WTC11 (cell line): ENCODE results near the gene SVBP. TPM values are rescaled to one million over a fixed set of nuclear protein-coding genes. Genes with fewer than 3 reads are reported as not detected.

Source experiments
- ATAC-seq: fragments of 200-7000 bp; cut with Tn5 transposase; 2 replicates; pipeline ENCODE4 v1.10.0; 2021; ENCODE audit warnings: mild to moderate bottlenecking, moderate library complexity
- CTCF ChIA-PET: fragments of 300-600 bp; sonication (Branson Sonifier 250); formaldehyde crosslinking; loops from one replicate; lab custom pipeline; 2021; ENCODE audit warnings: antibody characterized with exemption; lab: Charles Lee
- POLR2A ChIA-PET: fragments of 350-600 bp; sonication (Branson Sonifier 250); formaldehyde crosslinking; loops from one replicate; lab custom pipeline; 2021; ENCODE audit warnings: antibody characterized with exemption; lab: Charles Lee
- DNase-seq: peaks from one replicate; pipeline ENCODE4 v3.0.0; 2021; ENCODE audit warnings: low spot score
- H3K27ac Mint-ChIP-seq: 2 replicates; pipeline ENCODE4 v1.8.0; 2021; ENCODE audit warnings: mixed read lengths
- H3K27me3 Mint-ChIP-seq: 2 replicates; pipeline ENCODE4 v1.8.0; 2021; ENCODE audit warnings: low read depth, mild to moderate bottlenecking, moderate library complexity, mixed read lengths
- H3K36me3 Mint-ChIP-seq: 2 replicates; pipeline ENCODE4 v1.8.0; 2021; ENCODE audit warnings: mixed read lengths
- H3K4me1 Mint-ChIP-seq: 2 replicates; pipeline ENCODE4 v1.8.0; 2022; ENCODE audit warnings: mixed read lengths
- H3K4me3 Mint-ChIP-seq: 2 replicates; pipeline ENCODE4 v1.8.0; 2021; ENCODE audit warnings: mild to moderate bottlenecking, moderate library complexity, mixed read lengths
- H3K9me3 Mint-ChIP-seq: 2 replicates; pipeline ENCODE4 v1.8.0; 2021; ENCODE audit warnings: mixed read lengths
- E2F1 ChIP-seq: sonication (generic); formaldehyde crosslinking; IDR thresholded peaks from 2 replicates; pipeline ENCODE4 v1.8.0; 2022; ENCODE audit warnings: mild to moderate bottlenecking, missing genetic modification reagents
- ELF4 ChIP-seq: sonication (generic); formaldehyde crosslinking; IDR thresholded peaks from 2 replicates; pipeline ENCODE4 v1.8.1; 2022; ENCODE audit warnings: low read depth, mild to moderate bottlenecking, moderate library complexity, missing genetic modification reagents
- ETV6 ChIP-seq: sonication (generic); formaldehyde crosslinking; IDR thresholded peaks from 2 replicates; pipeline ENCODE4 v1.8.1; 2022; ENCODE audit warnings: mild to moderate bottlenecking, missing genetic modification reagents
- FOXJ3 ChIP-seq: sonication (generic); formaldehyde crosslinking; IDR thresholded peaks from 2 replicates; pipeline ENCODE4 v1.9.0; 2021; ENCODE audit warnings: missing genetic modification reagents, mild to moderate bottlenecking, borderline replicate concordance
- FOXP1 ChIP-seq: sonication (generic); formaldehyde crosslinking; IDR thresholded peaks from 2 replicates; pipeline ENCODE4 v1.8.0; 2022; ENCODE audit warnings: missing genetic modification reagents, mild to moderate bottlenecking, moderate library complexity, borderline replicate concordance
- JAZF1 ChIP-seq: fragments of 250-450 bp; sonication (Bioruptor Pico); IDR thresholded peaks from 2 replicates; pipeline ENCODE4 v1.9.0; 2021; ENCODE audit warnings: moderate library complexity, mild to moderate bottlenecking, inconsistent platforms
- NFYB ChIP-seq: sonication (generic); formaldehyde crosslinking; conservative IDR thresholded peaks from 2 replicates; pipeline ENCODE4 v1.8.0; 2022; ENCODE audit warnings: low read depth, missing genetic modification reagents
- RORB ChIP-seq: fragments of 250-450 bp; sonication (Bioruptor Pico); IDR thresholded peaks from 2 replicates; pipeline ENCODE4 v1.9.0; 2021; ENCODE audit warnings: mild to moderate bottlenecking
- SOX15 ChIP-seq: fragments of 250-450 bp; sonication (Bioruptor Pico); IDR thresholded peaks from 2 replicates; pipeline ENCODE4 v1.9.0; 2021; ENCODE audit warnings: mild to moderate bottlenecking
- ZBTB21 ChIP-seq: sonication (generic); formaldehyde crosslinking; IDR thresholded peaks from 2 replicates; pipeline ENCODE4 v1.8.1; 2023; ENCODE audit warnings: mild to moderate bottlenecking, missing genetic modification reagents, borderline replicate concordance
- ZNF281 ChIP-seq: sonication (generic); formaldehyde crosslinking; IDR thresholded peaks from 2 replicates; pipeline ENCODE4 v1.8.0; 2023; ENCODE audit warnings: mild to moderate bottlenecking, missing genetic modification reagents
- ZNF396 ChIP-seq: fragments of 250-450 bp; sonication (Bioruptor Pico); IDR thresholded peaks from 2 replicates; pipeline ENCODE4 v1.8.0; 2021; ENCODE audit warnings: mild to moderate bottlenecking, moderate library complexity, borderline replicate concordance
- ZNF512 ChIP-seq: sonication (generic); formaldehyde crosslinking; IDR thresholded peaks from 2 replicates; pipeline ENCODE4 v1.8.1; 2022; ENCODE audit warnings: missing genetic modification reagents, borderline replicate concordance
- total RNA-seq: library from RNA; stranded (reverse); gene quantifications from 3 replicates; pipeline ENCODE4 v1.2.3, GENCODE V29; 2021
- TF ChIP-seq, protein P1 (sequence below): sonication (generic); formaldehyde crosslinking; IDR thresholded peaks from 2 replicates; pipeline ENCODE4 v1.8.0; 2022; ENCODE audit warnings: mild to moderate bottlenecking, missing genetic modification reagents
- TF ChIP-seq, protein P2 (sequence below): fragments of 250-450 bp; sonication (Bioruptor Pico); conservative IDR thresholded peaks from 2 replicates; pipeline ENCODE4 v1.9.0; 2021; ENCODE audit warnings: mild to moderate bottlenecking

SVBP gene
- total RNA-seq, 1 experiment from 2014 or later, result 28.7 TPM

DNA sequence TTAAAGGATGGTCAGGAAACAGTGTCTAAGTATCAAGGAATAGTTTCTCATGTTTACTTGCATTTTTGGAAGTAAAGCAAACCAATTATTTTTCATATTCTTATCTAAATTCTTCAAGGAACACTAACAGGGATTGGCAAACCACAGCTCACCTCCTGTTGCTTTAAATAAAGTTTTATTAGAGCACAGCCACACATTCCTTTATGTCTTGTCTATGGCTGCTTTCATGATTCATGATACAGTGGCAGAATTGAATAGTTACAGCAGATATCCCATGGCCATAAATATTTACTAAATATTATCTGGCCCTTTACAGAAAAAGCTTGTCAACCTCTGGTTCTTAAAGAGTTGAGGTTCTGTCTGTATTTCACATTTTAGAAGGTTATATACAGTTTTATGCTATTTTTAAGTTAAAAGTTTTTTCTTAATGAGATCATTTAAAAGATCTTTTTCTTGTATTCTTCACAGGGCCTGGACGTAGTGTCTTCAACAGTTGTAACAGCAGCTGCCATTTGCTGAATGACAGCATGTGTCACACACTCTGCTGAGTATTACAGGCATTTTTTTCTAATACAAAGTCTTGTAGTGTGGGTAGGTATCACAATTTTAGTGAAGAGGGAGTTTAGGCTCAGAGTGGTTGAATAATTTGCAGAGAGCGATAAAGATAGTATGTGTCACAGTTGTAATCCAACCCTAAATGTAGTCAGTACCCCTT lies 31.8 kb upstream of the SVBP start (continued):
- TF ChIP-seq, protein P1, sequence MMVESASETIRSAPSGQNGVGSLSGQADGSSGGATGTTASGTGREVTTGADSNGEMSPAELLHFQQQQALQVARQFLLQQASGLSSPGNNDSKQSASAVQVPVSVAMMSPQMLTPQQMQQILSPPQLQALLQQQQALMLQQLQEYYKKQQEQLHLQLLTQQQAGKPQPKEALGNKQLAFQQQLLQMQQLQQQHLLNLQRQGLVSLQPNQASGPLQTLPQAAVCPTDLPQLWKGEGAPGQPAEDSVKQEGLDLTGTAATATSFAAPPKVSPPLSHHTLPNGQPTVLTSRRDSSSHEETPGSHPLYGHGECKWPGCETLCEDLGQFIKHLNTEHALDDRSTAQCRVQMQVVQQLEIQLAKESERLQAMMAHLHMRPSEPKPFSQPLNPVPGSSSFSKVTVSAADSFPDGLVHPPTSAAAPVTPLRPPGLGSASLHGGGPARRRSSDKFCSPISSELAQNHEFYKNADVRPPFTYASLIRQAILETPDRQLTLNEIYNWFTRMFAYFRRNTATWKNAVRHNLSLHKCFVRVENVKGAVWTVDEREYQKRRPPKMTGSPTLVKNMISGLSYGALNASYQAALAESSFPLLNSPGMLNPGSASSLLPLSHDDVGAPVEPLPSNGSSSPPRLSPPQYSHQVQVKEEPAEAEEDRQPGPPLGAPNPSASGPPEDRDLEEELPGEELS (CRISPR knock-in tag), result no peak
- TF ChIP-seq ELF4 (CRISPR knock-in tag), result no peak
- TF ChIP-seq ZNF512 (CRISPR knock-in tag), result no peak
- no peak for TF ChIP-seq ZNF396 (CRISPR knock-in tag)
- no peak for TF ChIP-seq ETV6 (CRISPR knock-in tag)
- TF ChIP-seq JAZF1, result no peak

GRCh38 chr1:42847721-42848460 lies 30.7 kb upstream of the SVBP start:
- no peak for DNase-seq
- TF ChIP-seq RORB (CRISPR knock-in tag) (no peak), FOXP1 (CRISPR knock-in tag) (no peak), ETV6 (CRISPR knock-in tag) (no peak), FOXJ3 (CRISPR knock-in tag) (no peak), SOX15 (no peak), NFYB (CRISPR knock-in tag) (no peak), E2F1 (CRISPR knock-in tag) (no peak), ZNF281 (no peak), ZBTB21 (CRISPR knock-in tag) (no peak)
- TF ChIP-seq, protein P2, sequence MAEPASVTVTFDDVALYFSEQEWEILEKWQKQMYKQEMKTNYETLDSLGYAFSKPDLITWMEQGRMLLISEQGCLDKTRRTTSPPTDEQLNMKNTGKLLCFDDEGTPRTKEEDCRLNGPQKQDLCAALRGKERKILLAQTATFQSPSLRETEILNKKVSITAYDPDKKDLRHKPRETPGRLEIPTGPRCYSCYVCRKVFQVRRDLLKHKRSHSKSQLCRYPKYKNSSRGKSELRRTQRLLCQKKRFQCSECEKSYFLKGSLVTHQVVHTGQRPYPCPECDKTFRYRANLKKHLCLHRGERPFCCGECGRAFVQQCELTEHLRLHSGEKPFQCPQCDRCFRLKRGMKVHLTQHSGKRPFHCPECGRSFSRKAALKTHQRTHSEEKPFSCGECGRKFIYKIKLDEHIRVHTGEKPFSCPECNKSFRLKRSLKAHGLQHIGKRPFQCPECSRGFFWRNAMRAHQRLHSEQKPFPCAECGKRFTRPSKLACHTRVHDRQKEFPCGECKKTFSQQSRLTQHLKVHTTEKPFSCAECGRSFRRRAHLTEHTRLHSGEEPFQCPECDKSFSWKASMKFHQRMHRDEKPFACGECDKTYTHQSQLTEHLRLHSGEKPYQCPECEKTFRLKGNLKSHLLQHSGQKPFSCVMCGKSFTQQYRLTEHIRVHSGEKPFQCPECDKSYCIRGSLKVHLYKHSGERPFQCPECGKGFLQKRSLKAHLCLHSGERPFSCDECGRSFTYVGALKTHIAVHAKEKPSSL (CRISPR knock-in tag), result no peak
- TF ChIP-seq, all 79 proteins: peak for 0
- Mint-ChIP-seq H3K9me3 (no peaks in the 10 kb centered on the region; the same call in 1 of the 2 replicates), H3K27ac (peak overlapping the region; percentile 43), H3K27me3 (no peaks in the 10 kb centered on the region; the same call in 1 of the 2 replicates), H3K36me3 (peaks cover 35% of the 10 kb centered on the region), H3K4me3 (peak overlapping the region; percentile 95), H3K4me1 (peaks cover 24% of the 10 kb centered on the region)
- ATAC-seq, result no peak
- POLR2A ChIA-PET, result no interaction called here
- CTCF ChIA-PET, result interaction anchor here (1.3 to 3.3 kb wide), 4 partner anchors 17 to 226 kb away, joined by 3 to 17 read pairs (median 10); no protein-coding TSS in a partner anchor
